ENCODE data around the gene LYPD4. TPM values are rescaled to one million over a fixed set of nuclear protein-coding genes. Genes with fewer than 3 reads are reported as not detected.
A peak's percentile ranks its signal among the peaks of the same experiment; 100 is the strongest.

LYPD4 gene
- total RNA-seq, 1 experiment from 2014 or later, result not detected

- peaks cover 16% of the 10 kb centered on the region for H3K27me3 Mint-ChIP-seq (ENCODE audit: low read depth)
- peak overlapping the region; percentile 94 for H3K4me3 Mint-ChIP-seq
- TF ChIP-seq CDX4 (CRISPR knock-in tag; IDR thresholded peaks at IDR 0.05; ENCODE audit: borderline replicate concordance) (no peak), ZNF219 (CRISPR knock-in tag; IDR thresholded peaks at IDR 0.05; ENCODE audit: borderline replicate concordance) (no peak), ZNF121 (CRISPR knock-in tag; IDR thresholded peaks at IDR 0.05) (no peak), ZNF396 (CRISPR knock-in tag; IDR thresholded peaks at IDR 0.05; ENCODE audit: borderline replicate concordance) (no peak), MYBL2 (CRISPR knock-in tag; IDR thresholded peaks at IDR 0.05) (no peak), GTF2I (CRISPR knock-in tag; conservative IDR thresholded peaks at IDR 0.05) (no peak), FOXJ3 (CRISPR knock-in tag; IDR thresholded peaks at IDR 0.05; ENCODE audit: borderline replicate concordance) (no peak), MXD4 (CRISPR knock-in tag; IDR thresholded peaks at IDR 0.05; ENCODE audit: borderline replicate concordance) (no peak), USF1 (CRISPR knock-in tag; IDR thresholded peaks at IDR 0.05) (no peak), NR2C2 (CRISPR knock-in tag; IDR thresholded peaks at IDR 0.05) (no peak), ZNF263 (CRISPR knock-in tag; IDR thresholded peaks at IDR 0.05; ENCODE audit: low read depth) (no peak)
- TF ChIP-seq, protein P1, sequence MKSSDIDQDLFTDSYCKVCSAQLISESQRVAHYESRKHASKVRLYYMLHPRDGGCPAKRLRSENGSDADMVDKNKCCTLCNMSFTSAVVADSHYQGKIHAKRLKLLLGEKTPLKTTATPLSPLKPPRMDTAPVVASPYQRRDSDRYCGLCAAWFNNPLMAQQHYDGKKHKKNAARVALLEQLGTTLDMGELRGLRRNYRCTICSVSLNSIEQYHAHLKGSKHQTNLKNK (CRISPR knock-in tag; IDR thresholded peaks at IDR 0.05), result no peak
- TF ChIP-seq, protein P2, sequence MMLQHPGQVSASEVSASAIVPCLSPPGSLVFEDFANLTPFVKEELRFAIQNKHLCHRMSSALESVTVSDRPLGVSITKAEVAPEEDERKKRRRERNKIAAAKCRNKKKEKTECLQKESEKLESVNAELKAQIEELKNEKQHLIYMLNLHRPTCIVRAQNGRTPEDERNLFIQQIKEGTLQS (CRISPR knock-in tag; conservative IDR thresholded peaks at IDR 0.05), result no peak
- DNase-seq (ENCODE audit: low spot score), result no peak
- peak overlapping the region; percentile 89 for H3K27ac Mint-ChIP-seq
- ChIA-PET CTCF (interaction anchor here (0.6 to 2.1 kb wide), 27 partner anchors 8 to 506 kb away, joined by 3 to 14 read pairs (median 4); partner anchors contain the start of genes DMRTC2, LYPD4 and RABAC1), POLR2A (interaction anchor here (0.6 to 2.7 kb wide), 6 partner anchors 12 to 176 kb away, joined by 3 to 30 read pairs (median 4); no protein-coding TSS in a partner anchor)
- H3K9me3 Mint-ChIP-seq, result no peaks in the 10 kb centered on the region
- H3K36me3 Mint-ChIP-seq, result peaks cover 37% of the 10 kb centered on the region
- no peak; the same call in 1 of the 2 replicates for ATAC-seq
- H3K4me1 Mint-ChIP-seq, result peaks cover 37% of the 10 kb centered on the region
These were observed 14.7 kb upstream of the LYPD4 start for GRCh38 chr19:41859213-41859617.

- DNase-seq (ENCODE audit: low spot score), result no peak
- ChIA-PET POLR2A (no interaction called here), CTCF (interaction anchor here (1.4 kb wide), 1 partner anchor 60 kb away, joined by 3 read pairs; no protein-coding TSS in a partner anchor)
- TF ChIP-seq SOX15 (CRISPR knock-in tag; IDR thresholded peaks at IDR 0.05) (no peak), NR3C1 (CRISPR knock-in tag; conservative IDR thresholded peaks at IDR 0.05; ENCODE audit: low read depth) (no peak), ZNF138 (CRISPR knock-in tag; conservative IDR thresholded peaks at IDR 0.05) (no peak), PRRX2 (CRISPR knock-in tag; IDR thresholded peaks at IDR 0.05) (no peak), FOXP1 (CRISPR knock-in tag; IDR thresholded peaks at IDR 0.05; ENCODE audit: borderline replicate concordance) (no peak), FOXJ3 (CRISPR knock-in tag; IDR thresholded peaks at IDR 0.05; ENCODE audit: borderline replicate concordance) (no peak), ATF1 (CRISPR knock-in tag; IDR thresholded peaks at IDR 0.05) (no peak), KAT7 (CRISPR knock-in tag; IDR thresholded peaks at IDR 0.05; ENCODE audit: borderline replicate concordance) (no peak), CREB1 (CRISPR knock-in tag; IDR thresholded peaks at IDR 0.05) (no peak), ZNF263 (CRISPR knock-in tag; IDR thresholded peaks at IDR 0.05; ENCODE audit: low read depth) (no peak)
- TF ChIP-seq, protein P3, sequence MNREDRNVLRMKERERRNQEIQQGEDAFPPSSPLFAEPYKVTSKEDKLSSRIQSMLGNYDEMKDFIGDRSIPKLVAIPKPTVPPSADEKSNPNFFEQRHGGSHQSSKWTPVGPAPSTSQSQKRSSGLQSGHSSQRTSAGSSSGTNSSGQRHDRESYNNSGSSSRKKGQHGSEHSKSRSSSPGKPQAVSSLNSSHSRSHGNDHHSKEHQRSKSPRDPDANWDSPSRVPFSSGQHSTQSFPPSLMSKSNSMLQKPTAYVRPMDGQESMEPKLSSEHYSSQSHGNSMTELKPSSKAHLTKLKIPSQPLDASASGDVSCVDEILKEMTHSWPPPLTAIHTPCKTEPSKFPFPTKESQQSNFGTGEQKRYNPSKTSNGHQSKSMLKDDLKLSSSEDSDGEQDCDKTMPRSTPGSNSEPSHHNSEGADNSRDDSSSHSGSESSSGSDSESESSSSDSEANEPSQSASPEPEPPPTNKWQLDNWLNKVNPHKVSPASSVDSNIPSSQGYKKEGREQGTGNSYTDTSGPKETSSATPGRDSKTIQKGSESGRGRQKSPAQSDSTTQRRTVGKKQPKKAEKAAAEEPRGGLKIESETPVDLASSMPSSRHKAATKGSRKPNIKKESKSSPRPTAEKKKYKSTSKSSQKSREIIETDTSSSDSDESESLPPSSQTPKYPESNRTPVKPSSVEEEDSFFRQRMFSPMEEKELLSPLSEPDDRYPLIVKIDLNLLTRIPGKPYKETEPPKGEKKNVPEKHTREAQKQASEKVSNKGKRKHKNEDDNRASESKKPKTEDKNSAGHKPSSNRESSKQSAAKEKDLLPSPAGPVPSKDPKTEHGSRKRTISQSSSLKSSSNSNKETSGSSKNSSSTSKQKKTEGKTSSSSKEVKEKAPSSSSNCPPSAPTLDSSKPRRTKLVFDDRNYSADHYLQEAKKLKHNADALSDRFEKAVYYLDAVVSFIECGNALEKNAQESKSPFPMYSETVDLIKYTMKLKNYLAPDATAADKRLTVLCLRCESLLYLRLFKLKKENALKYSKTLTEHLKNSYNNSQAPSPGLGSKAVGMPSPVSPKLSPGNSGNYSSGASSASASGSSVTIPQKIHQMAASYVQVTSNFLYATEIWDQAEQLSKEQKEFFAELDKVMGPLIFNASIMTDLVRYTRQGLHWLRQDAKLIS (CRISPR knock-in tag; IDR thresholded peaks at IDR 0.05; ENCODE audit: borderline replicate concordance), result no peak
- TF ChIP-seq, protein P4, sequence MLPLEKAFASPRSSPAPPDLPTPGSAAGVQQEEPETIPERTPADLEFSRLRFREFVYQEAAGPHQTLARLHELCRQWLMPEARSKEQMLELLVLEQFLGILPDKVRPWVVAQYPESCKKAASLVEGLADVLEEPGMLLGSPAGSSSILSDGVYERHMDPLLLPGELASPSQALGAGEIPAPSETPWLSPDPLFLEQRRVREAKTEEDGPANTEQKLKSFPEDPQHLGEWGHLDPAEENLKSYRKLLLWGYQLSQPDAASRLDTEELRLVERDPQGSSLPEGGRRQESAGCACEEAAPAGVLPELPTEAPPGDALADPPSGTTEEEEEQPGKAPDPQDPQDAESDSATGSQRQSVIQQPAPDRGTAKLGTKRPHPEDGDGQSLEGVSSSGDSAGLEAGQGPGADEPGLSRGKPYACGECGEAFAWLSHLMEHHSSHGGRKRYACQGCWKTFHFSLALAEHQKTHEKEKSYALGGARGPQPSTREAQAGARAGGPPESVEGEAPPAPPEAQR (CRISPR knock-in tag; IDR thresholded peaks at IDR 0.05), result no peak
- TF ChIP-seq, protein P5, sequence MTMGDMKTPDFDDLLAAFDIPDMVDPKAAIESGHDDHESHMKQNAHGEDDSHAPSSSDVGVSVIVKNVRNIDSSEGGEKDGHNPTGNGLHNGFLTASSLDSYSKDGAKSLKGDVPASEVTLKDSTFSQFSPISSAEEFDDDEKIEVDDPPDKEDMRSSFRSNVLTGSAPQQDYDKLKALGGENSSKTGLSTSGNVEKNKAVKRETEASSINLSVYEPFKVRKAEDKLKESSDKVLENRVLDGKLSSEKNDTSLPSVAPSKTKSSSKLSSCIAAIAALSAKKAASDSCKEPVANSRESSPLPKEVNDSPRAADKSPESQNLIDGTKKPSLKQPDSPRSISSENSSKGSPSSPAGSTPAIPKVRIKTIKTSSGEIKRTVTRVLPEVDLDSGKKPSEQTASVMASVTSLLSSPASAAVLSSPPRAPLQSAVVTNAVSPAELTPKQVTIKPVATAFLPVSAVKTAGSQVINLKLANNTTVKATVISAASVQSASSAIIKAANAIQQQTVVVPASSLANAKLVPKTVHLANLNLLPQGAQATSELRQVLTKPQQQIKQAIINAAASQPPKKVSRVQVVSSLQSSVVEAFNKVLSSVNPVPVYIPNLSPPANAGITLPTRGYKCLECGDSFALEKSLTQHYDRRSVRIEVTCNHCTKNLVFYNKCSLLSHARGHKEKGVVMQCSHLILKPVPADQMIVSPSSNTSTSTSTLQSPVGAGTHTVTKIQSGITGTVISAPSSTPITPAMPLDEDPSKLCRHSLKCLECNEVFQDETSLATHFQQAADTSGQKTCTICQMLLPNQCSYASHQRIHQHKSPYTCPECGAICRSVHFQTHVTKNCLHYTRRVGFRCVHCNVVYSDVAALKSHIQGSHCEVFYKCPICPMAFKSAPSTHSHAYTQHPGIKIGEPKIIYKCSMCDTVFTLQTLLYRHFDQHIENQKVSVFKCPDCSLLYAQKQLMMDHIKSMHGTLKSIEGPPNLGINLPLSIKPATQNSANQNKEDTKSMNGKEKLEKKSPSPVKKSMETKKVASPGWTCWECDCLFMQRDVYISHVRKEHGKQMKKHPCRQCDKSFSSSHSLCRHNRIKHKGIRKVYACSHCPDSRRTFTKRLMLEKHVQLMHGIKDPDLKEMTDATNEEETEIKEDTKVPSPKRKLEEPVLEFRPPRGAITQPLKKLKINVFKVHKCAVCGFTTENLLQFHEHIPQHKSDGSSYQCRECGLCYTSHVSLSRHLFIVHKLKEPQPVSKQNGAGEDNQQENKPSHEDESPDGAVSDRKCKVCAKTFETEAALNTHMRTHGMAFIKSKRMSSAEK (CRISPR knock-in tag; IDR thresholded peaks at IDR 0.05; ENCODE audit: borderline replicate concordance), result no peak
- H3K4me1 Mint-ChIP-seq, result peaks cover 10% of the 10 kb centered on the region
- ATAC-seq, result no peak
- H3K27me3 Mint-ChIP-seq (ENCODE audit: low read depth), result peaks cover 39% of the 10 kb centered on the region
- H3K36me3 Mint-ChIP-seq, result no peaks in the 10 kb centered on the region
- no peak overlapping the region for H3K4me3 Mint-ChIP-seq
- no peak overlapping the region for H3K27ac Mint-ChIP-seq
- H3K9me3 Mint-ChIP-seq, result no peaks in the 10 kb centered on the region
These were observed 9.3 kb upstream of the LYPD4 start for GRCh38 chr19:41853768-41854167.

Measured in WTC11 (cell line).